ENCODE measurements around the gene ALK.

Gene ALK

GRCh38 chr2:29174937-29175336, 746.4 kb downstream of the ALK start:
- Histone ChIP-seq H3K27me3 (ENCODE audit: control insufficient read depth, insufficient read depth, low read length) (peaks cover 23% of the 10 kb centered on the region), H3K9me3 (ENCODE audit: control insufficient read depth, insufficient read depth, low read length) (no peaks in the 10 kb centered on the region)

DNA sequence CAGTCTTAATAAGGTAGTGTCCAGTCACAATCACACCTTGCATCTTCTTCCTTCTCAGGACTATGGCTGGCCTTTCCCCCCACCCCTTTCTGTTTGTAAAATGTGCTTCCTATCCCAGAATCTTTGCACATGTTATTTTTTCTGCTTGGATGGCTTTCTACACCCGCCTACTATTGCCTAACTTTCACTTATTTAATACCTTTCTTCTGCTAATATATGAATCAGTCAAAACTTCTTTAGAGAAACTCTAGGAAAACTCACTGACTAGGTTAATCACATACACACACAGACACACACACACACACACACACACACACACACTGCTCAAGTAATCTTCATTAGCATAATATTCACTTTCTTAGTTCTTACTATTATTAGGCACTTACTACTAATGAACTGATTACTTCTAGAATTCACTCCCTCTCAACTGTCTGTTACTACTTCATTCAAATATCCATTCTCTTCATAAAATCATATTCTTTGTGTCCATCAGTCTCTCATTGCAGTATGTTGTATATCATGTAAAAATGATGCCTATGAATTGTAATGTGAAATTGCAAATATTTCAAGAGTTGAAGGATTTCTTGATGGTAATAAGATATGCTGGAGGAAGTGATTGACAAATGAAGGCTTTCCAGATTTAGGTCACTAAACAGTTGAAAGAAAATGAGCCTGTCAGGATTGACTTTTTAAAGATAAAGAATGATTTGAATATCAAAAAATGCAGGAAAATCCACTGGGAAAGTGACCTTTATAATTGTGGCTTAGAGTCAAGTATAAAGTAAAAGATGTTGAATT, 754.9 kb downstream of the ALK start:
- no peak overlapping the region for H3K27ac ChIP-seq (ENCODE audit: low read depth, low read length)
- H3K9ac ChIP-seq (ENCODE audit: low read depth, low read length), result no peak overlapping the region
- no peaks in the 10 kb centered on the region for H3K9me3 ChIP-seq (ENCODE audit: control insufficient read depth, insufficient read depth, low read length)
- no peak overlapping the region for H3K4me3 ChIP-seq (ENCODE audit: low read depth, low read length)
- no peaks in the 10 kb centered on the region for H3K36me3 ChIP-seq (ENCODE audit: control insufficient read depth, insufficient read depth, low read length)
- H3K4me1 ChIP-seq (ENCODE audit: control insufficient read depth, insufficient read depth, low read length), result peaks cover 17% of the 10 kb centered on the region
- H3K27me3 ChIP-seq (ENCODE audit: control insufficient read depth, insufficient read depth, low read length), result no peaks in the 10 kb centered on the region

More at GRCh38 chr2:29174937-29175336, 746.4 kb downstream of the ALK start:
- Histone ChIP-seq H3K27ac (ENCODE audit: low read depth, low read length) (no peak overlapping the region), H3K4me1 (ENCODE audit: control insufficient read depth, insufficient read depth, low read length) (no peaks in the 10 kb centered on the region), H3K36me3 (ENCODE audit: control insufficient read depth, insufficient read depth, low read length) (no peaks in the 10 kb centered on the region), H3K9ac (ENCODE audit: low read depth, low read length) (no peak overlapping the region), H3K4me3 (ENCODE audit: low read depth, low read length) (no peak overlapping the region)

DNA sequence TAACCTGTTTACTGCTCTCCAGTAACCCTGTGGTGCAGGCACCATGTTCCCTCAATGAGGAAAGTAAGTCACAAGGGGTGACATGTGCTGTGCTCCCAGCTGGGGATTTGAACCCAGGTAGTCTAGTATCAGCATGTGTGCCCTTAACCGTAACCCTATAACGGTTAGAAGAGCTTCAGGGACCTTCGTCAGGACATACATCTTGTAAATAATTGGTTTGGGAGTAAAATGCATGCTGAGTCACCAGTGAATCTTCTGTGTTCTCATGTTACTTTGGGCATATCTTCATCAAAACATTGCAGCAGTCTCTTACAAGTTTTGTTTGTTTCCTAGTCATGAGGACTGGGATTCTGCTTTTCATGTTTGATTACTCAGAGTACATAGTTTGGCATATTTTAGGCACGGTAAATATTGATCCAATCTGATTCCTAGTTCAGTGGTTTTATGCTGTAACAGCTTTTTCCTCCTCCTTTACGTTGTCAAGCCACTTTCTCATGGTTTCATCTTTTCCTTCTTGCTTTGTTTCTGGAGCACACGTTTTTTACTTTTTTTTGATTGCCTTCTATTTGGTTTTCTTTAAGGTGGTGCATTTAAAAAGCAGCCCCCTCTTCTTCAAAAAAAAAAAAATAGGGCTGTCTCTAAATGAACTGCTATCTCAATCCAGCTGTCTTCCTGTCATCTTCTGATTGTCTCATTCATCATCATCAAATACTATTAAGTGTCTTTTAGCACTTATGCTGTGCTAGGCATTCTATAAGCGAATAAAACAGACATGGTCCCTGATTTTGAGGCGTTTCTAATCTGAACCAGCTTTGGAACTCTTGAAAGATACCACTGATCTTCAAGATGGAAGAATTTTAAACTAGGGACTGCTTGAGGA, 755.8 kb downstream of the ALK start:
- Histone ChIP-seq H3K9me3 (ENCODE audit: control insufficient read depth, insufficient read depth, low read length) (no peaks in the 10 kb centered on the region), H3K9ac (ENCODE audit: low read depth, low read length) (no peak overlapping the region), H3K27ac (ENCODE audit: low read depth, low read length) (no peak overlapping the region), H3K36me3 (ENCODE audit: control insufficient read depth, insufficient read depth, low read length) (no peaks in the 10 kb centered on the region), H3K4me3 (ENCODE audit: low read depth, low read length) (no peak overlapping the region), H3K4me1 (ENCODE audit: control insufficient read depth, insufficient read depth, low read length) (peaks cover 17% of the 10 kb centered on the region), H3K27me3 (ENCODE audit: control insufficient read depth, insufficient read depth, low read length) (no peaks in the 10 kb centered on the region)

GRCh38 chr2:29164091-29164846, 757.1 kb downstream of the ALK start:
- Histone ChIP-seq H3K9ac (ENCODE audit: low read depth, low read length) (no peak overlapping the region), H3K4me3 (ENCODE audit: low read depth, low read length) (no peak overlapping the region), H3K27me3 (ENCODE audit: control insufficient read depth, insufficient read depth, low read length) (no peaks in the 10 kb centered on the region), H3K4me1 (ENCODE audit: control insufficient read depth, insufficient read depth, low read length) (peaks cover 27% of the 10 kb centered on the region), H3K27ac (ENCODE audit: low read depth, low read length) (no peak overlapping the region), H3K9me3 (ENCODE audit: control insufficient read depth, insufficient read depth, low read length) (no peaks in the 10 kb centered on the region), H3K36me3 (ENCODE audit: control insufficient read depth, insufficient read depth, low read length) (no peaks in the 10 kb centered on the region)

GRCh38 chr2:29162204-29162928, 759.0 kb downstream of the ALK start:
- no peak overlapping the region for H3K4me3 ChIP-seq (ENCODE audit: low read depth, low read length)
- no peaks in the 10 kb centered on the region for H3K36me3 ChIP-seq (ENCODE audit: control insufficient read depth, insufficient read depth, low read length)

GRCh38 chr2:29160184-29160583, 761.2 kb downstream of the ALK start:
- Histone ChIP-seq H3K9me3 (ENCODE audit: control insufficient read depth, insufficient read depth, low read length) (no peaks in the 10 kb centered on the region), H3K27ac (ENCODE audit: low read depth, low read length) (no peak overlapping the region), H3K9ac (ENCODE audit: low read depth, low read length) (no peak overlapping the region), H3K4me1 (ENCODE audit: control insufficient read depth, insufficient read depth, low read length) (peaks cover 24% of the 10 kb centered on the region), H3K36me3 (ENCODE audit: control insufficient read depth, insufficient read depth, low read length) (no peaks in the 10 kb centered on the region), H3K27me3 (ENCODE audit: control insufficient read depth, insufficient read depth, low read length) (no peaks in the 10 kb centered on the region), H3K4me3 (ENCODE audit: low read depth, low read length) (no peak overlapping the region; the same call in 1 of the 2 replicates)

More at GRCh38 chr2:29162204-29162928, 759.0 kb downstream of the ALK start:
- H3K27me3 ChIP-seq (ENCODE audit: control insufficient read depth, insufficient read depth, low read length), result no peaks in the 10 kb centered on the region
- no peak overlapping the region for H3K9ac ChIP-seq (ENCODE audit: low read depth, low read length)
- no peaks in the 10 kb centered on the region for H3K9me3 ChIP-seq (ENCODE audit: control insufficient read depth, insufficient read depth, low read length)
- H3K27ac ChIP-seq (ENCODE audit: low read depth, low read length), result no peak overlapping the region
- H3K4me1 ChIP-seq (ENCODE audit: control insufficient read depth, insufficient read depth, low read length), result peaks cover 29% of the 10 kb centered on the region

GRCh38 chr2:29159125-29159524, 762.3 kb downstream of the ALK start:
- Histone ChIP-seq H3K36me3 (ENCODE audit: control insufficient read depth, insufficient read depth, low read length) (no peaks in the 10 kb centered on the region), H3K27ac (ENCODE audit: low read depth, low read length) (no peak overlapping the region), H3K9me3 (ENCODE audit: control insufficient read depth, insufficient read depth, low read length) (no peaks in the 10 kb centered on the region), H3K9ac (ENCODE audit: low read depth, low read length) (no peak overlapping the region), H3K27me3 (ENCODE audit: control insufficient read depth, insufficient read depth, low read length) (no peaks in the 10 kb centered on the region), H3K4me3 (ENCODE audit: low read depth, low read length) (no peak overlapping the region), H3K4me1 (ENCODE audit: control insufficient read depth, insufficient read depth, low read length) (peaks cover 19% of the 10 kb centered on the region)

GRCh38 chr2:29157131-29157530, 764.3 kb downstream of the ALK start:
- no peaks in the 10 kb centered on the region for H3K36me3 ChIP-seq (ENCODE audit: control insufficient read depth, insufficient read depth, low read length)
- no peaks in the 10 kb centered on the region for H3K9me3 ChIP-seq (ENCODE audit: control insufficient read depth, insufficient read depth, low read length)
- peaks cover 15% of the 10 kb centered on the region for H3K4me1 ChIP-seq (ENCODE audit: control insufficient read depth, insufficient read depth, low read length)
- H3K27me3 ChIP-seq (ENCODE audit: control insufficient read depth, insufficient read depth, low read length), result no peaks in the 10 kb centered on the region
- H3K4me3 ChIP-seq (ENCODE audit: low read depth, low read length), result no peak overlapping the region
- H3K9ac ChIP-seq (ENCODE audit: low read depth, low read length), result no peak overlapping the region
- H3K27ac ChIP-seq (ENCODE audit: low read depth, low read length), result no peak overlapping the region

DNA sequence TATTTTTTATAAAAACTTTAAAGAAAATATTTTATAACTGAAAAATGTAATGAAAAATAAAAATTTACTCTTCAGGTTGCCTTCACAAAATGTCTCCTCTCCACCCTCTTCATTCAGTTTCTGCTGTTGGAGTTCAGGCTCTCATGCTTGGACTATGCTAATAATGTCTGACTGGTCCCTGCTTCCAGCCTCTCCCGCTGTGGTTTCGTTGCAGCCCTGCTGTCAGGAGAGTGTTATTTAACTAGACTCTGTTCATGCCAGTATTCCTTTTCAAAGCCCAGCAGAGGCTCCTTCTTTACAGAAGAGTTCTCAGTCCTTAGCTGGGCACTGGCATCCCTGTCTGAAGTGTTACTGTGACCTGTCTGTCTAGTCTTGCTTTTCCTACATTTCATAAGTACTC, 765.8 kb downstream of the ALK start:
- H3K36me3 ChIP-seq (ENCODE audit: control insufficient read depth, insufficient read depth, low read length), result no peaks in the 10 kb centered on the region
- H3K27ac ChIP-seq (ENCODE audit: low read depth, low read length), result no peak overlapping the region
- no peak overlapping the region for H3K9ac ChIP-seq (ENCODE audit: low read depth, low read length)
- no peaks in the 10 kb centered on the region for H3K27me3 ChIP-seq (ENCODE audit: control insufficient read depth, insufficient read depth, low read length)
- H3K4me1 ChIP-seq (ENCODE audit: control insufficient read depth, insufficient read depth, low read length), result peaks cover 14% of the 10 kb centered on the region
- H3K9me3 ChIP-seq (ENCODE audit: control insufficient read depth, insufficient read depth, low read length), result no peaks in the 10 kb centered on the region
- H3K4me3 ChIP-seq (ENCODE audit: low read depth, low read length), result no peak overlapping the region

DNA sequence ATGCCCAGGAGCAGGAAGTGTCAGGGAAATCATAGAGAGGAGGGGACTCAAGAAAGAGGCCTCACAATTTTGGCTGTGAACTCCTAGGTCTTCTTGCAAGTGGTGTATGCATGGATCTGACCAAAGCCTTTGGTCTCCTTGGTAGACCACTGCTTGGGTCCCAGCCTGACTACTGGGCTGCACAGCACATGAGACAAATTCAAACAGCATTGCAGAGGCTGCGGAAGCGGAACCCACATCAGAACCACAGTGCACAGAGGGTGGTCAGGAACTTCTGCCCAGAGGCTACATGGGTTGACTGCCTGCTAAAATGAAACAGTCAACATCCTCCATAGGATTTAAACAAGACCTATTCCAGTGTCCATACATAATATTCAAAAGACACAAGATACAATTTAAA, 766.8 kb downstream of the ALK start:
- H3K27me3 ChIP-seq (ENCODE audit: control insufficient read depth, insufficient read depth, low read length), result no peaks in the 10 kb centered on the region
- no peak overlapping the region for H3K27ac ChIP-seq (ENCODE audit: low read depth, low read length)
- no peak overlapping the region for H3K4me3 ChIP-seq (ENCODE audit: low read depth, low read length)
- no peaks in the 10 kb centered on the region for H3K9me3 ChIP-seq (ENCODE audit: control insufficient read depth, insufficient read depth, low read length)
- no peaks in the 10 kb centered on the region for H3K36me3 ChIP-seq (ENCODE audit: control insufficient read depth, insufficient read depth, low read length)
- H3K4me1 ChIP-seq (ENCODE audit: control insufficient read depth, insufficient read depth, low read length), result peaks cover 5% of the 10 kb centered on the region; the same call in 1 of the 2 replicates
- no peak overlapping the region for H3K9ac ChIP-seq (ENCODE audit: low read depth, low read length)

Measured in HUES48 (cell line).